H1 (cell line): ENCODE results near the gene GPRIN3. TPM values are rescaled to one million over a fixed set of nuclear protein-coding genes. Genes with fewer than 3 reads are reported as not detected.

Source experiments
- BCL11A ChIP-seq, 2 experiments: IDR thresholded peaks; one replicate each; pipeline ENCODE4 v1.6.1; 2011; ENCODE audit warnings: low read depth in 2 of 2, low read length in 2 of 2, mild to moderate bottlenecking in 2 of 2
- CHD7 ChIP-seq: fragments of 300-600 bp; sonication (generic); IDR thresholded peaks from 2 replicates; pipeline ENCODE4 v1.7.1; 2012; ENCODE audit warnings: low read length, moderate library complexity, mild to moderate bottlenecking, inconsistent platforms; ENCODE audit not compliant: insufficient replicate concordance
- KDM4A ChIP-seq: IDR thresholded peaks from one replicate; pipeline ENCODE4 v1.7.1; 2012; ENCODE audit warnings: low read depth, mild to moderate bottlenecking, moderate library complexity, low read length, inconsistent platforms; ENCODE audit not compliant: severe bottlenecking
- PHF8 ChIP-seq: fragments of 200-600 bp; sonication (generic); conservative IDR thresholded peaks from 2 replicates; pipeline ENCODE4 v1.7.1; 2012; ENCODE audit warnings: low read depth, mild to moderate bottlenecking, inconsistent platforms, low read length, moderate library complexity
- RAD21 ChIP-seq, 2 experiments: IDR thresholded peaks in 1 of 2; conservative IDR thresholded peaks in 1 of 2; 2 replicates each; pipeline ENCODE4 v1.6.1; 2011; ENCODE audit warnings: low read depth in 2 of 2, low read length in 2 of 2, improper control_type of control experiment in 1 of 2, inconsistent platforms in 1 of 2, mild to moderate bottlenecking in 1 of 2, moderate library complexity in 1 of 2
- SIRT6 ChIP-seq: IDR thresholded peaks from one replicate; pipeline ENCODE4 v1.7.1; 2012; ENCODE audit warnings: low read length, inconsistent platforms
- SIX5 ChIP-seq: IDR thresholded peaks from 2 replicates; pipeline ENCODE4 v1.6.1; 2011; ENCODE audit warnings: mild to moderate bottlenecking, low read depth, low read length
- SRF ChIP-seq: IDR thresholded peaks from 2 replicates; pipeline ENCODE4 v1.6.1; 2011; ENCODE audit warnings: mild to moderate bottlenecking, low read depth, low read length, moderate library complexity
- TBP ChIP-seq: IDR thresholded peaks from 2 replicates; pipeline ENCODE4 v1.6.1; 2011; ENCODE audit warnings: low read depth, low read length, improper control_type of control experiment
- YY1 ChIP-seq: IDR thresholded peaks from 2 replicates; pipeline ENCODE4 v1.6.1; 2011; ENCODE audit warnings: low read depth, mild to moderate bottlenecking, low read length
- polyA plus RNA-seq, 7 experiments: library from polyadenylated mRNA; depleted of rRNA in 3 of 7; stranded (reverse) in 5 of 7; unstranded in 2 of 7; fragments of >200 nt in 5 of 7; fragments of 200-250 nt in 2 of 7; gene quantifications; 1 replicate in 5 of 7; 2 replicates in 1 of 7; 4 replicates in 1 of 7; pipeline versions ENCODE4 v1.2.1 to v1.2.3, GENCODE V29; 2011 to 2013; ENCODE audit warnings: missing spikeins in 2 of 7, mixed read lengths in 2 of 7
- total RNA-seq: library from RNA; stranded (reverse); fragmentation: NEBNext Ultra II Directional; extraction: Animal tissue kit (Norgen Biotek cat#: 25700); gene quantifications from 2 replicates; pipeline ENCODE4 v1.2.1, GENCODE V29; 2021
- TF ChIP-seq, protein P1 (sequence below): IDR thresholded peaks from 2 replicates; pipeline ENCODE4 v1.6.1; 2011; ENCODE audit warnings: low read length, improper control_type of control experiment

GPRIN3 gene
- total and polyA plus RNA-seq, 2 of the 8 experiments (the other 6 are each of a cell fraction or from before 2014, with no cell fraction given) = 0.17 to 1.4 TPM

DNA sequence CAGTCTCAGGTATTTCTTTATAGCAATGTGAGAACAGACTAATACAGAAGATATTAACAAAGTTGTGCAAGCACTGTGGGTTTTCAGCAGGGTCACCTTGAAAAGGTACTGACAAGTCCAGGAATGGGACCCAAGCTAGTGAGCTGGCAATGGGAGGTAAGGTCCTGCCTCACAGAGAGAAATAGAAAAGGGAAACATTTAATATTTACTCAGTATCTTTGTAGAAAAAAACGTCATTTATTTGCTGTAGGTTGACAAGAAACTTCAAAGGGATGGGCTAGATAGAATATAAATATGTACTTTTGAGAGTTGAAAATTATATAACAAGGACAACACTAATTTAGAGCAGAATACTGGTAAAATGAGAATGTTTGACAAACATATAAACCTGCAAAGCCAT, 89.0 kb downstream of the GPRIN3 start (continued):
- TF ChIP-seq CHD7 (no peak), SRF (no peak), YY1 (no peak), TBP (no peak), SIX5 (no peak), KDM4A (no peak), SIRT6 (no peak), RAD21 (IDR thresholded peaks at IDR 0.05 in 1 of 2, conservative IDR thresholded peaks at IDR 0.05 in 1 of 2; ENCODE audit: low read depth in 2 of 2, low read length in 2 of 2) (no peak), PHF8 (no peak), BCL11A (IDR thresholded peaks at IDR 0.05; ENCODE audit: low read depth in 2 of 2, low read length in 2 of 2) (no peak)
- TF ChIP-seq, protein P1, sequence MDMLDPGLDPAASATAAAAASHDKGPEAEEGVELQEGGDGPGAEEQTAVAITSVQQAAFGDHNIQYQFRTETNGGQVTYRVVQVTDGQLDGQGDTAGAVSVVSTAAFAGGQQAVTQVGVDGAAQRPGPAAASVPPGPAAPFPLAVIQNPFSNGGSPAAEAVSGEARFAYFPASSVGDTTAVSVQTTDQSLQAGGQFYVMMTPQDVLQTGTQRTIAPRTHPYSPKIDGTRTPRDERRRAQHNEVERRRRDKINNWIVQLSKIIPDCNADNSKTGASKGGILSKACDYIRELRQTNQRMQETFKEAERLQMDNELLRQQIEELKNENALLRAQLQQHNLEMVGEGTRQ = no peak
